HepG2 (cell line): ENCODE data around the gene ANGPTL7. TPM values are rescaled to one million over a fixed set of nuclear protein-coding genes. Genes with fewer than 3 reads are reported as not detected.

Experiments
- ATAC-seq: fragments of 200-7000 bp; cut with Tn5 transposase; 3 replicates; pipeline ENCODE4 v1.9.1; 2020; ENCODE audit warnings: mild to moderate bottlenecking, moderate library complexity
- BruUV-seq: library from RNA; stranded (reverse); fragments of 400-500 nt; replicated peaks from 2 replicates; lab custom pipeline; 2021; lab: Mats Ljungman, UMichigan
- CTCF ChIA-PET: fragments of 300-600 bp; formaldehyde crosslinking; extraction: SDS; loops from one replicate; lab custom pipeline; 2021; ENCODE audit warnings: low total read pairs, inconsistent platforms, low intra/inter-chr PET ratio; lab: Yijun Ruan, JAX
- POLR2A ChIA-PET: fragments of 350-600 bp; sonication (Branson Sonifier 250); formaldehyde crosslinking; loops from one replicate; lab custom pipeline; 2020; ENCODE audit warnings: antibody characterized with exemption, inconsistent platforms; lab: Yijun Ruan, JAX
- DNase-seq: peaks from one replicate; pipeline ENCODE4 v3.0.0-alpha.2; 2015; ENCODE audit warnings: low spot score
- FAIRE-seq: peaks from 3 replicates; lab custom pipeline; 2011; peaks lifted over from hg19 to GRCh38; lab: Jason Lieb, UNC
- H2AFZ ChIP-seq: one replicate; pipeline ENCODE4 v1.6.1; 2011; ENCODE audit warnings: low read length, inconsistent platforms
- H3K27ac ChIP-seq: fragments of 300-600 bp; 3 replicates; pipeline ENCODE4 v1.8.0; 2011; ENCODE audit warnings: mixed run types, mild to moderate bottlenecking, mixed read lengths, low read length, inconsistent platforms; ENCODE audit not compliant: insufficient read depth; ENCODE audit errors: extremely low read length
- H3K27me3 ChIP-seq, 2 experiments: fragments of 200-600 bp in 1 of 2; 2 replicates in 1 of 2; 3 replicates in 1 of 2; pipeline versions ENCODE4 v1.6.0 to v1.8.0; 2011; ENCODE audit warnings: low read length in 2 of 2, mild to moderate bottlenecking in 2 of 2, moderate library complexity in 2 of 2, inconsistent platforms in 1 of 2; ENCODE audit not compliant: insufficient read depth in 2 of 2, control insufficient read depth in 1 of 2
- H3K36me3 ChIP-seq, 2 experiments: fragments of 200-600 bp in 1 of 2; replicated peaks in 1 of 2; 2 replicates in 1 of 2; 3 replicates in 1 of 2; pipeline versions ENCODE4 v1.5.1 to v1.8.0; 2011; ENCODE audit warnings: low read length in 2 of 2, inconsistent platforms in 1 of 2; ENCODE audit not compliant: insufficient read depth in 2 of 2, control insufficient read depth in 1 of 2
- H3K4me1 ChIP-seq: 2 replicates; pipeline ENCODE4 v1.5.1; 2012; ENCODE audit warnings: low read length, inconsistent platforms; ENCODE audit not compliant: insufficient read depth
- H3K4me2 ChIP-seq: 2 replicates; pipeline ENCODE4 v1.6.0; 2011; ENCODE audit warnings: low read depth, low read length, inconsistent platforms
- H3K4me3 ChIP-seq, 3 experiments: fragments of 200-600 bp in 1 of 3; sonication (generic), shearing (Covaris generic) in 1 of 3; replicated peaks in 1 of 3; 2 replicates each; pipeline ENCODE4 v1.5.1; 2011 to 2016; ENCODE audit warnings: low read length in 3 of 3, inconsistent platforms in 2 of 3, low read depth in 2 of 3, mild to moderate bottlenecking in 2 of 3, control low read depth in 1 of 3, mixed read lengths in 1 of 3; ENCODE audit not compliant: insufficient read depth in 1 of 3
- H3K79me2 ChIP-seq: one replicate; pipeline ENCODE4 v1.6.1; 2011; ENCODE audit warnings: low read length, inconsistent platforms; ENCODE audit not compliant: insufficient read depth
- H3K9ac ChIP-seq: 2 replicates; pipeline ENCODE4 v1.6.0; 2011; ENCODE audit warnings: mild to moderate bottlenecking, low read depth, low read length, inconsistent platforms; ENCODE audit not compliant: insufficient read depth
- H3K9me3 ChIP-seq: 2 replicates; pipeline ENCODE4 v1.5.1; 2012; ENCODE audit warnings: mild to moderate bottlenecking, low read length
- H4K20me1 ChIP-seq: 2 replicates; pipeline ENCODE4 v1.6.0; 2011; ENCODE audit warnings: inconsistent platforms, mild to moderate bottlenecking, low read length, moderate library complexity; ENCODE audit not compliant: insufficient read depth
- FOXP1 ChIP-seq, 2 experiments: fragments of 450-650 bp in 1 of 2; IDR thresholded peaks; 2 replicates each; pipeline ENCODE4 v1.6.1; 2017 to 2018; ENCODE audit warnings: antibody characterized with exemption in 1 of 2
- MEF2D ChIP-seq: sonication (generic); formaldehyde crosslinking; IDR thresholded peaks from 2 replicates; pipeline ENCODE4 v1.5.1; 2020; ENCODE audit warnings: mild to moderate bottlenecking, missing genetic modification reagents
- THAP9 ChIP-seq: sonication (generic); formaldehyde crosslinking; IDR thresholded peaks from 2 replicates; pipeline ENCODE4; 2020; ENCODE audit warnings: missing genetic modification reagents, mild to moderate bottlenecking, borderline replicate concordance
- ZBTB49 ChIP-seq: sonication (generic); formaldehyde crosslinking; IDR thresholded peaks from 2 replicates; pipeline ENCODE4 v1.4.0; 2020; ENCODE audit warnings: missing genetic modification reagents, borderline replicate concordance
- ZFP62 ChIP-seq: sonication (generic); formaldehyde crosslinking; IDR thresholded peaks from 2 replicates; pipeline ENCODE4 v1.4.0; 2020; ENCODE audit warnings: missing genetic modification reagents
- ZNF333 ChIP-seq: sonication (generic); formaldehyde crosslinking; IDR thresholded peaks from 2 replicates; pipeline ENCODE4 v1.4.0; 2020; ENCODE audit warnings: mild to moderate bottlenecking, missing genetic modification reagents, borderline replicate concordance
- ZSCAN20 ChIP-seq: sonication (generic); formaldehyde crosslinking; IDR thresholded peaks from 2 replicates; pipeline ENCODE4 v1.4.0; 2020; ENCODE audit warnings: missing genetic modification reagents, mild to moderate bottlenecking, borderline replicate concordance
- WGBS: methylation state at CpG from one replicate; pipeline ENCODE4 v1.1.6; 2017; ENCODE audit warnings: low lambda C conversion rate; 5-methylcytosine and 5-hydroxymethylcytosine counted together
- in situ Hi-C: cut with HindIII; loops from 2 replicates; pipeline ENCODE4 v1.10.0; 2017; ENCODE audit warnings: low pct_unique_long_range_greater_than_20kb; ENCODE audit not compliant: extremely low pct_ligation_motif_present
- intact Hi-C: fragments of 100-400 bp; cut with micrococcal nuclease; formaldehyde crosslinking; loops from one replicate; pipeline ENCODE4 v1.10.0; 2022; ENCODE audit not compliant: unreplicated experiment
- polyA plus RNA-seq, 8 experiments: library from polyadenylated mRNA; depleted of rRNA in 3 of 8; stranded (reverse) in 7 of 8; unstranded in 1 of 8; fragments of >200 nt; fragmentation: Illumina TruSeq in 4 of 8; extraction: Trizol in 4 of 8; gene quantifications; 2 replicates each; pipeline versions ENCODE4 v1.2.1 to v1.2.3, GENCODE V29; 2011 to 2016; ENCODE audit warnings: low read depth in 4 of 8, missing spikeins in 1 of 8, mixed read lengths in 1 of 8; ENCODE audit not compliant: insufficient read depth in 1 of 8
- total RNA-seq, 5 experiments: library from RNA; depleted of rRNA; stranded (reverse); fragments of >200 nt; fragmentation: Illumina TruSeq; extraction: Trizol; gene quantifications; 2 replicates each; pipeline ENCODE4 v1.2.3, GENCODE V29; 2016; ENCODE audit warnings: low read depth in 1 of 5

The ANGPTL7 gene
- total and polyA plus RNA-seq, 2 of the 13 experiments (the other 11 are each of a cell fraction or from before 2014, with no cell fraction given), result not detected

GRCh38 chr1:11156963-11157362, 32.2 kb upstream of the ANGPTL7 start:
- DNase-seq (no peak), ATAC-seq (no peak), FAIRE-seq (no peak)
- CTCF ChIA-PET, result no interaction called here
- POLR2A ChIA-PET, result no interaction called here
- 92% methylated on average over 6 of the region's 7 CpGs for WGBS
- TF ChIP-seq ZBTB49 (CRISPR knock-in tag), result no peak
- TF ChIP-seq MEF2D (CRISPR knock-in tag), result no peak
- no peak for TF ChIP-seq THAP9 (CRISPR knock-in tag)
- no peak for TF ChIP-seq ZFP62 (CRISPR knock-in tag)
- no peak for TF ChIP-seq FOXP1 (IDR thresholded peaks at IDR 0.05)
- no peak for TF ChIP-seq FOXP1 (CRISPR knock-in tag; IDR thresholded peaks at IDR 0.05)
- no peak for TF ChIP-seq ZNF333 (CRISPR knock-in tag)
- TF ChIP-seq ZSCAN20, result no peak
- H2AFZ ChIP-seq, result no peak overlapping the region
- H3K4me3 ChIP-seq, result no peak overlapping the region
- H3K79me2 ChIP-seq, result no peaks in the 10 kb centered on the region
- peaks cover 2 to 28% of the 10 kb centered on the region in 2 experiments; a peak in 3 of 5 replicates for H3K36me3 ChIP-seq
- H3K9ac ChIP-seq, result no peak overlapping the region
- intact Hi-C loops, result no loop called here
- H3K9me3 ChIP-seq, result no peaks in the 10 kb centered on the region
- no peak overlapping the region for H3K27ac ChIP-seq
- no peak overlapping the region for H3K4me2 ChIP-seq
- H4K20me1 ChIP-seq, result no peaks in the 10 kb centered on the region
- no TSS peak for BruUV-seq
- H3K27me3 ChIP-seq, result no peaks in the 10 kb centered on the region
- H3K4me1 ChIP-seq, result peaks cover 5% of the 10 kb centered on the region; the same call in 1 of the 2 replicates
- in situ Hi-C loops, result no loop called here
